GM18498 (cell line): ENCODE results near the gene HPCA.

Source experiments
- ATAC-seq: cut with Tn5 transposase; IDR thresholded peaks from one replicate; pipeline ENCODE4 v1.9.1; 2021; ENCODE audit warnings: mild to moderate bottlenecking, moderate library complexity; ENCODE audit not compliant: unreplicated experiment

Gene HPCA

DNA sequence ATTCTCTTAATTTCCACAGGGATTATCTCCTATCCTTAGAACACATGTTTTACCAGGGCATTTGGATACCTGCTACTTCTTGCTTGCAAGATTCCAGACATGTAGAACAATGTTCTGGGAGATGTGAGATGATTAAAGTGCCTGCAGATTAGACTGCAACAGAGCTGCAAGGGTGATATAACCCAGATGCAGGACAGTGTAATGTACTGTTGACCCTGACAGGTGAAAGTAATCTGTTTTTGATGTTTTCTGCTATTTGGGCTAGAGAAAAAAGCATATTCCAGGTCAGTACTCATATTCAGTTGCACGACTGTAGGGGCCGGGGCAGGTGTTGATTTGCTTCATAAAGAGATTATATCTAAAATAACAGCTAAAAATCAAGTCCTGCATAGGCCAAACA, 42.0 kb downstream of the HPCA start:
- ATAC-seq, result no peak

DNA sequence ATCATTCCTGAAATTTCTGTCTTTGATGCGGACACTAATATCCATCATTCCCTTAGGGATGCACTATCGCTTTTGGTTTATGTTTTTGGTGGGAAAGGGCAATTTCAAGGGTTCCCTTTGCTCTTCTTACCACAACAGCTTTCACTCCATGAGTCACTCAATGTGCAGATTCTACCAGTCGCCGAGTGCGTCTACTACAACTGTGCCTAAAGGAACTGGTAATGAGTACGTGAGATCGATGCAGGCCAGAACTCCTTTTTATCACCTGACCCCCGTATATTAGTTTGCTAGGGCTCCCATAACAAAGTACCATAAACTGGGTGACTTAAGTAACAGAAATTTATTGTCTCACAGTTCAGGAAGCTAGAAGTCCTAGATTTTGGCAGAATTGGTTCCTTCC, 42.4 kb downstream of the HPCA start:
- no peak for ATAC-seq

DNA sequence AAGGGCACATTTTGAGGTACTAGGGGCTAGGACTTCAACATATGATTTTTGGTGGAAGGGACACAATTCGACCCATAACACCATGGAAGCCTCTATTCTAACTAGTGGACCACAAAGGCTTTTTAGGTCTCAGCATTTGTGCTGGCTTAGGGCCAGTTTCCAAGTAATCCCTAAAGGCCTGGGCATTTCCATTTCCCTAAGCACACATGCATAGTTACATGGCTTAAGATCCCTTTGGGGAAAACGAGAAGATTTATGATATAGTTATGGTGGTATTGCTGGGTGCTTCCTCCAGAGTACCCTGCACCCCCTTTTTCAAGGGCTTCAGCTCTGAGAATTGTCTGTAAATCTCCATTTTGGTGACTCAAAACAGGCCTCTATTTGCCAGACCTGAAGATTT, 43.1 kb downstream of the HPCA start:
- no peak for ATAC-seq

DNA sequence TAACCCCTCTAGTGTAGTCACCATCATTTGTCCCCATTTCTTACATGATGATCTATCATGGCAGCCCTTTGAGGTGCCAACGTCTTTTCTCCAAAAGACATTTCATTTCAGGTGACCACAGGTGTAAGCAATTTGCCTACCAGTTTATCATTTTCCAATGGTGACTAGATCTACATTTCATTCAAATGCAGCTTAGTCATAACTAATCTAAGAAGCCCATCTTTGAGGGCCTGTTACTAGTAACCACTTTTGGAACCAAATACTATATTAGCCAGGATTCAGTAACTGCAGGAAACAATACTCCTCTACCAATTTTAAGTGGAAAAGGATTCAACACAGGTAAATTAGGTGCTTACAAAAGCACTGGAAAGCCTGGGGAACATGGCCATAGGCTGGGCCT, 45.5 kb downstream of the HPCA start:
- ATAC-seq, result no peak

DNA sequence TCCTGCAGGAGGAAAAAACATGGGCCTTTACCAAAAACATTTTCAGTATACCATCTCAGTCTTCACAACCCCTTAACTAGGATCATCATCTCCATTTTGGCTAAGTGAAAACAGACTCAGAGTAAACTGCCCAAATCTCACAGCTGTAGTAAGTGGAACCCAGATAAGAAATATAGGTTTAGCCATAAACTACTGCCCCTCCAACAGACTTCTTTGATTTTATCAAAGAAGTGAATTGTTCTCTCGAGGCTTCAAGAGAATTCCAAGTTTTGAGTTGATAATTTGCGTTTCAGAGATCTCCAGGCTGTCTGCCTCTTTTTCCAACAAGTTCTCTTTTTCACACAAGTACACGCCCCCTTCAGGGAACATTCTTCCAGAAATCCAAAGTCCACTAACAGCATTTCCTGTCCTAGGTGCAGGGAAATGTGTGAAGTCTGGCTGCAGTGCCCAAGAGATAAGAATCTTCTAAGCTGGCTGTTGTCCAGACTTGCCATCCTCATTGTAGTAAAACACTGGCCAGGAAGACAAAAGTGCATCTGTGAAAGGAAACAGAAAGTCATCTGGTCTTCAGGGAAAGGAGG, 47.5 kb downstream of the HPCA start:
- no peak for ATAC-seq

DNA sequence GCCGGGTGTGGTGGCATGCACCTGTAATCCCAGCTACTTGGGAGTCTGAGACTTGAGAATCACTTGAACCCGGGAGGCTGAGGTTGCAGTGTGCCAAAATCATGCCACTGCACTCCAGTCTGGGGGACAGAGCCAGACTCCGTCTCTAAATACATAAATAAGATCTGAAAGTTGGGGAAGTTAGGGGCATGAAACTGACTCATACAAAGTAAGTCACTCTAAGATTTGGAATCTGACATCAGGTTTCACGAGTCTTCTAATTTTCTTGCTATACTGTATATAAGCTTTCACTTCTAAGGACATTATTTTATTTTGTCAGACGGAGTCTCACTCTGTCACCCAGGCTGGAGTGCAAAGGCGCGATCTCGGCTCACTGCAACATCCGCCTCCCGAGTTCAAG, 48.2 kb downstream of the HPCA start:
- no peak for ATAC-seq

DNA sequence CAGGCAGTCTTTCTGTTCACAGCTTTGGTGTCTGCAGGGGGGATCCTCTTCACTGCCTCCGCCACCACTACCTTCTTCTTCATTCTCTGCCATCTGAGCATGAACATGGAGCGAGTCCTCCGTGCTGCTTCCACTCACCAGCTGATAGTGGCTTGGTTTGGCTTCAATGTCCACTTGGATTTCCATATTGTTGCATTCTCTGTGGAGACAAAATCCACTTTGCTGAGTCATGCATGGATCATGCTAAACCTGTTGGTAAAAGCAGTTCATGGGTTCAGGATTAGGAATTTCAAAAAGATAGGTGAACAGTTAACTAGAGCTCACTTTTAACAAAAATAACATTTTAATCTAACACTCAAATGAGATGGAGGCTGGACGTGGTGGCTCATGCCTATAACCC, 50.8 kb downstream of the HPCA start:
- no peak for ATAC-seq

DNA sequence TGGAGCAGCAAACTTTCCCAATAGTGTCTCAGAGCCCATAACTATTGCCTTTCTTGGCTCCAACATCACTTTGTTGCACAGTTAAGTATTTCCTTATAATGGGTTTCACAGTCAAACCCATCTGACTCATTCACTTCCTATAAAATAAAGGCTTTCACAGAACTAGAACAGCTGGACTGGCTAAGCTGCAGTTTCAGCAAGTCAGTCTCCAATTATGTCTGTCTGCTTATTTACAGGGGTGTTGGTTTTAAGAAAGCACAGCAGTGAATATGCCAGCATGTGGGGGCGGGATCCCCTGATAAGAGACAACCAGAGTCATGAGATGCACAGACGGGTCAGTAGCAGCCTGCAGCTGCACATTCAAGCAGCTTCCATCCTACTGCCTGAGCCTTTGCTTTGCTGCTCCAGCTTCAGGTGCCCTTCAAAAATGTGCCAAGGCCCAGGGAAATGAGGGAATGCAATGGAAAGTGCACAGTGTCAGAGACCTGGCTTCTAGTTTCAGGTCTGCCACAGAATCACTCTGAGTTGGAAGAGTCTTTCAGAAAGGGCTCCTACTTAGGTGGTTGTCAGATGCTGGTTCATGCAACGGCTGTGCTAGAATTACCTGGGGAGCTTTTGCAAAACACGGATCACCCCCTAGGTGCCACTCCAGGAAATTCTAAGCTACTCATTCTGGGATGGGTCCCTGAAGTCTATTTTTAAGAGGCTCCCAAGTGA, 53.5 kb downstream of the HPCA start:
- ATAC-seq, result no peak

DNA sequence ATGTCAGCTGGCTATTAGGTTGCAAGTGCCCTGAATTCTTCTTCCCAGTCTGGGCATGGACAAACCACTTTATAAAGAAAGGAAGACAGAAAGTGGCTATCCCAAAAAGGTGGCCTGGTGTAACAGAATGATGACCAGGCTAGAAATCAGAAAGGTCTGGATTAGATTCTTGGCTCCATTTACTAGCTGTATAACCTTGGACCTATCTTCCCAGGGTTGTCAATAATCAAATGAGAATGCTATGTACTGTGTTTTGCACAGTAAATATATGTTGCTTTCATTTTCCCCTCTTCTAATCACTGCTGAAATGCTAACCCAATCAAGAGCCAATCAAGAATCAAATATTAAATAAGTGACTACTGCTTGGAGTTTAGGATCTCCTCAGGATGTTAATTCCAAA, 57.9 kb downstream of the HPCA start:
- ATAC-seq, result no peak
